ENCODE results near the gene PPM1A.
A peak's percentile ranks its signal among the peaks of the same experiment; 100 is the strongest.

The PPM1A gene

DNA sequence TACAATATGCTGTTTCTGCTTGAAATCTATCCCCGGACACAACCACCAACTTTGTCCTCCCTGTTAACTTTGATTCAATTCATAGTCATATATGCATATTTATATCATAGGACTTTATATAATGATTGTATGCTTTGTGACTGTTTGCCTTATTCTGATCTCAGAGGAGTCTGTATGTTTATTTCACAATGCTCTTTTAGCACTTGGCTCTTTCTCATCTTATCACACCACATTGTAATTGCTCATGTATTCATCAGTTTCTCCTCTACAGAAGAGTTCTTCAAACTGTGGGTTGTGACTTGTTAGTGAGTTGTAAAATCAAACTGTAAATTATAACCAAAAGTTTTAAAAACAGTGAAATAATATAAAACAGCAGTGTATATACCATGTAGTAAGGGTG is 21.7 kb upstream of the PPM1A start:
- DNase-seq = no peak

DNA sequence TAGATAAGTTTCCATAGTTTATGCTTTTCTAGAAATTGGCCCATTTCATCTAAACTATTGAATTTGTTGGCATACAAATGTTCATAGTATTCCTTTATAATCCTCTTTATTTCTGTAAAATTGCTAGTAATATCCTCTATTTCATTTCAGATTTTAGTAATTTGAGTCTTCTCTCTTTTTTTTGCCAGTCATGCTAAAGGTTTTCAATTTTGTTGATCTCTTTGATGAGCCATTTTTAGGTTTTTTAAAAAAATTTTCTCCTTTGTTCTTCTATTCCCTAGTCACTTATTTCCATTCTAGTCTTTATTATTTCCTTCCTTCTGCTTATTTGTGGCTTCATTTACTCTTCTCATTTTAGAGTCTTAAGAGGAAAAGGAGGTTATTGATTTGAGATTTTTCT is 19.4 kb upstream of the PPM1A start:
- DNase-seq = no peak

DNA sequence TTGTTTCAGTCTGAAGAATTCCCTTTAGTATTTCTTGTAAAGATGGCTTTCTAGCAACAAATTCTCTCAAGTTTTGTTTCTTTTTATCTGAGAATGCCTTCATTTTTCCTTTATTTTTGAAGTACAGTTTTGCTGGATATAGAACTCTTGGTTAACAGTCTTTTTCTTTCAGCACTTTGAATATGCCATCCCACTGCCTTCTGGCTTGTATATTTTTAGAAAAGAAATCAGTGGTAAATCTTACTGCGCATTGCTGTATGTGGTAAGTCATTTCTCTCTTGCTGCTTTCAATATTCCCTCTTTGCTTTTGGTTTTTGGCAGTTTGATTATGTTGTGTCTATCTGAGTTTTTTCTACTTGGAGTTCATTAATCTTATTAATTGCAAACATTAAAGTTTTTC is 16.8 kb upstream of the PPM1A start:
- DNase-seq = no peak

DNA sequence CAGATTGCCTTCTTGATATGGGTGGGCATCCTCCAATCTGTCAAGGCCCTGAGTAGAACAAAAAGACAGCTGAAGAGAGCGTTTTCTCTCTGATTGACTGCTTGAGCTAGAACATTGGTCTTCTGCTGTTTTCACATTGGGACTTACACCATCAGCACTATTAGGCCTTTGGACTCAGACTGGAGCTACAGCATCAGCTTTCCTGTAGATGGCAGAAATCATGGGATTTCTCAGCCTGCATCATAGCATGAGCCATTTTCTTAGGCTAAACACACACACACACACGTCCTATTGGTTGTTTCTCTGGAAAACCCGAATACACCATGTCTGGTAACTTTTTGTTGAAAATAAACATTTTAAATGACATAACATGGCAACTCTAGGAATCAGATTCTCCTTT is 15.8 kb upstream of the PPM1A start:
- DNase-seq = no peak

- no peak for DNase-seq
Observed at GRCh38 chr14:60233891-60234290, 15.1 kb upstream of the PPM1A start.

DNA sequence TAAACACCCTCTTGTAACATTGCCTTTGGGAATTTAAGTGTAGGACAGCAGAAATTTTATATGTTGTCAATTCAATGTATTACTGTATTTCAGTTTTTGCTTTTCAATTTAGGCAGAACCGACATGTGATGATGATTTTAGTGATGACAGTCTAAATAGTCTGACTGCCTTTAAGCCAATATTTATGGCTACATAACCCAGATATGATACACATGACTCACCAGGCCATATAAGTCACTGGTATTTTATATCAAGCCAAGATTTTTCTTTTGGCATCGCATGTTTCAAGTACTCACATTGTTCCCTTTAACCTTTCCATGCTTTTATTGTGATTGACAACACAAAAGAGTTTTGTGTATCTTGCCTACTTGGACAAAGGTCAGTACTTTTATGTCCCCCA is 13.6 kb upstream of the PPM1A start:
- DNase-seq = no peak

DNA sequence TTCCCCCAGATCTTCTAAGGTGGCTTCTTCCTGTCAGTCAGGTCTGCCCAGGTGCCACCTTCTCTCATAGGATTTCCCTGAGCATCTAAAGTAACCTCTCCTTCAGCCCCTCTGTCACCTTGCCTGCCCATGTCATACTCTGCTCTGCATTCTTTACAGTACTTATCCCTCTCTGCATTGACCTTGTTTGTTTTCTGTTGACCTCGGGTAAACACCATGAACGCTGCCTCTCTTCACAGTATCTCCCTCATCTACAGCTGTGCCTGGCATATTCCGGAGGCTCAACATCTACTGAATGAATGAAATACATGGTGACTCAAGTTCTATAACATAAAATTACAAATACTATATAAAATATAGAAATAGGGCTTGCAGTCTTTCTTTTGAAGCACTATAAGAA is 10.1 kb upstream of the PPM1A start:
- DNase-seq = no peak

GRCh38 chr14:60240139-60240856 is 8.7 kb upstream of the PPM1A start:
- DNase-seq = no peak

DNA sequence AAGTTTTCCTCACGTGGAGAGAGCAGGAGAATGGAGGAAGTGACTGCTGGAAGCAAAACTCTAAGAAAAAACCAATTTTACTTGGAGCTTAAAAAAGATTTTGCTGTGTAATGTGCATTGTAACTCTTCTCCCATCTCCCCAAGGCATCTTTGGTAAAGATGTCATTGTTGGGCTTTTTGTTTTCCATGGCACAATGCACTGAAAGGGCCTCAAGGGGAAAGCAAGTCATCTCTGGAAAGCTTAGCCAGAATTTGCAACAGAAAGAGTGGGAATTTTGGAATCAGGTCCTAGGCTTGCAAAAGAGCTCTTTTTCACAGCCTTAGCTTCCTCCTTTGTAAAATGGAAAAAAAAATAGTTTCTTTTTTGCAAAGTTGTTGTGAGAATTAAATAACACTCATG is 7.9 kb upstream of the PPM1A start:
- no peak for DNase-seq

DNA sequence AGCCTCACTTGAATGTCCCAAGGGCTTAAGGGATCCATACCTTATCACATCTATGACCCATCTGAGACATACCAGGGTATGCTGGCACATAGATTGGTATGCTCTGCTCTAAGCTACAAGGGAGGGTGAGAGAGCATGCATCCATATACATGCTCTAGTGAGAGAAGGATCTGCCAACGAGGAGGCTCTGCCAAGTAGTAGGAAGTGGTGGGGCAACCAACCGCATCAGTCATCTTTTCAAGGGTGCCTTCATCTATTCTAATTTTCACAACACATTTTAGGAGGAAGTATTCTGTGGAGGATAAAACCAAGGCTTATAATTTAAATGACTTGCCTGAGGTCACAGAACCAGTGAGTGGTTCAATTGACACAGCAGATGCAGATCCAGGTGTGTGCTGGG is 6.6 kb upstream of the PPM1A start:
- DNase-seq = peak in 1 of 2 donors; percentile 14

DNA sequence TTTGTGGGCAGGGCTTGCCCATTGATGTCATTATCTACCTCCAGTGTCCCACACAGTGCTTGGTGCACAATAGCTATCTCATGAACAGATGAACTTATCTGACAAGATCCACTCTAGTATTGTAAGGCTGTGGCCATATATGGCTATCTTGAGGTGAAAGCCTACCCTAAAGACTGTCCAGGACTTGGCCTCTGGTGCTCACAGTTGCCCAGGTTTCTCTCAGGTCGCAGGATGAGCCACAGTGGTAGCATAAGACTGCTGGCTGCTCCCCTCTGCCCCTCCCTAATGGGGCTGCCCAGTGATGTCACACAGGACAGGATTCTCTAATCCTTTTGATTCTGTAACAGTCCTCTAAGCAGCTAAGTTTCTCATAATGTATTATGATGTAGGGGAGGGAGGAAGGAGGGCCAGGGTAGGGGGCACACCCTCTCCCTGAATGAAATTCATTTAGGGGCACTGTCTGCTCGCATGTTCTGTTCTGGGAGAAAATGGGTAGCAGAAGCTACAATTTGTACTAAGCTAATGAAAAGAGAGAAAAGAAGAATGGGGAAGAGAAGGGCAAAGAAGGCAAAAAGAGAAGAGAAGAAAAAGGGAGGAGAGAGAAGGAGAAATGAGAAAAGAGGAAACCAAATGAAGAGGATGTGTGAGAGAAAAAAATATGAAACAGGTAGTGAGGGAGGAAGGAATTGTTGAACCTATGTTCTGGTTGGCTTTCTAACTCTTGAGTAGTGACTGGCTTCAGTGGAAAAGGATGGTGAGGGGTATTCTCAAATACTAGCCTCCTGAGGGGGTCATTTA is 3.4 kb upstream of the PPM1A start:
- peak in 1 of 2 donors; percentile 6 for DNase-seq

DNA sequence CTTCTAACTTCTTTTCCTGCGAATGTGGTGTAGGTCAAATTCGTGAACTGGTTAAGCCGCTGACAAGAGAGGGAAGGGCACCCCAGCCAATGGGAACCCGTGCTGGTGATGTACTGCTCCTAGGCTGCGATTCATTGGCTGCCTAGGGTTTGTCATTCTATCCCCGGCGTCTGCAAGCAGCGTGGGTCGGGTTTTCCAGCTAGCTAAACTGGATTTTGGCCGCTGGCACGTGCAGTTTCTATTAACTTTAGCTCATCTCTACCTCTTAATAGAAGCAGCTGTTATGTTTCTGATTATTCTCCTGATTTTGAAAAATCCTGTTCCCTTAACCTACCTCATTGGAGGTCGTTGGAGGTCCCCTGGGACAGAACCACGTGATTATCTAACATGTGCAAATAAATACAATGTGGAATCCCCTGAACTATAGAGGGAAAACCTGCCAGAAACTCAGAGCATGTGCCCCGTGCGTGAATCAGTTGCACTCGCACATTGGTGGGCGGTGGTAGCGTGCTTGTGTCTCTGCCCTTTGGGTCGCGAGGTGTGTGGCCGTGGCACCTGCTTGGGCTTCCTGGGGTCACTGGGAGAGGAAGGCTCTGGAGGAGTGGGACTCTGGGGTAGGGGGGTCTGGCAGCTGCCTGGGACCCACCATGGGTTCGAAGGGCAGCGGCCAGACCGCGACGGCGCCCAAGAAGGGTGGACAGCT is 876 bp upstream of the PPM1A start:
- peak; percentile 90 to 91 for DNase-seq

DNA sequence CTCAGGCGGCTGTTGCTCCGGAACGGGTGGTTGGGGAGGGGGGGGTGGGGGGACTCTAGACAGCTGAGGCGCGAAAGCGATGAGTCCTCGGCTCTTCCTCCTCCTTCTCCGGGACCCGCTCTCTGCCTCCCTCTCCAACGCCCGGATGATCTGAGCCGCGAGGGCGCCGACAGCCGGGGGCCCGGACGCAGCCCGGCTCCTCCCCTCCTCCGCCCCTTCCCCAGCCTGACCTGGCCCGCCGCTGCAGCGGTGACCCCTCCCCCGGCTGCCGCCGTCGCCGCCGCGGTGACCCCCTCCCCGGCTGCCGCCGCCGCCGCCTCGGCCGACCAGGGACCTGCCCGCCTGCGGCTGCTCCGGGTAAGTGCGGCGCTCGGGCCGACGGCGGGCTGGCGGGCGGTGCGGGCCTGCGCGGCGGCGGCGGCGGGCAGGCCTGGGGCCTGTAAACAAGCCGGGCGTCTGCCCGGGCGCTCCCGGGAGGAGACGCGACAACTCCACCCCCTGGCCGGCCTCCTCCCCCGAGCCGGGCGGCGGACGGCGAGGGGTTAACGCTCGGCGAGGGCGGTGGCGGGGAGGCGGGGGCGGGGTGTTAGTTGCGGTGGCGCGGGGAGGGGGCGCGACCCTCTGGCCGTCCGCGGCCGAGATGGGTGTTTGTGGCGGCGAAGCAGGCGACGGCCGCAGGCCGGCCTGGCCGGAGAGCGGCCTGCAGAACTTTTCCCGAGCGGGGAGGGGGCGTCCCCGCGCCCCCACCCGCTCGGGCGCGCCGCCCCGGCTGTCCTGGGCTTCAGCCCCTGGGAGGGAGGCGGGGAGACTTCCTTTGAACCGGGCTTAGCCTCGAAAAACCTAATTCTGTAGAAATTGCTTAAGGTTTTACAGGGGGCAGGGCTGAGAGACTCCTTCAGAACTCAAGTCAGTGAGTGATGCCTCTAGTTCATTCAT is 568 bp downstream of the PPM1A start:
- peak; percentile 76 to 82 for DNase-seq

- no peak for DNase-seq
Observed at GRCh38 chr14:60250257-60251035, 1.4 kb downstream of the PPM1A start.

- no peak for DNase-seq
Observed at GRCh38 chr14:60251877-60252276, 2.9 kb downstream of the PPM1A start.

DNA sequence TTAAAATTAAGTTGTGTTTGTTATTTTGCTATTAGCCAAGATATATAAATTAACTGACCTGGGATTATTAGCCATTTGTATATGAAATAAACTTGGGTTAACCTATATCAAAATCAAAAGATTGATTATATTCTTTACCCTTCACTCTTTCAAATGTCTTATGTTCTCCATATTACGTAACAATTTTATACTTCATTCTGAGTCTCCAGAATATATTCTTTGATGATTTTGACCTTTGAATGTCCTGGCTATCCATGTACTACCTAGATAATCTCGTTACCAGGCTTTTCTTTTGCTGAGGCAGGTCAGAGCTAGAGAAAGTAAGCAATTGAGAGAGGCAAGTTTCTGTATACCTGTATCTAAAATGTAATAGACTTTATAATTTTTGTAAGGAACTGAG is 3.6 kb downstream of the PPM1A start:
- DNase-seq = no peak

DNA sequence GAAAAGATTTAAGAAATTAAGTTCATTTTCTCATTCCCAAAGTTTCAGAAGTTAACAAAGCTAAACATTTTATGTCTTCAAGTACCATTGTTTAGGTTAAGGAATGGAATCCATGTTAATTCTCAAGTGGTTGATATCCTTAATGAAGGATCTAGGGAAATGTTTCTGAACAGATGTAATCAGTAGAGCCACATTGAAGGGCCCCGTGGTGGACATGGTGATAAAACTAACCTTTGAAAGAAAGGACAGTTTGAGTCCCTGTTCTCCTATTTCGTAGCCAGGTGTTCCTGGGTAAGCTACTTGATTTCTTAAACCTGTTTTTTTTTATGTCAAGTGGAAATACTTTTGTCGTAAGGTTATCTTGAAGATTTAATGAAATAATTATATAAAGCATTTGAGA is 4.6 kb downstream of the PPM1A start:
- DNase-seq = no peak

DNA sequence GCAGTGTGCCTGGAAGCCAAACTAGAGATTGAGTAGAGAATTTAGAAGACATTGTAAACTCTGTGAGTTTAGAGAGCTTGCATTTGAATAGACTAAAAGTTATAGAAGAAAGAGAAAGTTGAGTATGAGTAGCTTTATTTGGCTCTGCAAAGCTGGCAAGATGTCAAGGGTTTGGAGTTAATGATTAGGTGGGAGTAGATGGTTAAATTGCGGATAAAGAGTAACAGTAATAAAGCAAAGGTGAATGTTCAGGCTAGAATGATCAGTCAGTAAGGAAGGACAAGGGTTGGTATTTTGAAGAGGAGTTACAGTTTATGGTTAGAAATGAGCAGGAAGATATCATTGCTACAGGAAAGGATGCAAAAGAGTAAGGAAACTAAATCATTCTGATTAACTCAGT is 5.2 kb downstream of the PPM1A start:
- DNase-seq = no peak

- DNase-seq = no peak
Observed at GRCh38 chr14:60257865-60258264, 8.8 kb downstream of the PPM1A start.

GRCh38 chr14:60265163-60265562 is 16.1 kb downstream of the PPM1A start:
- no peak for DNase-seq

GRCh38 chr14:60266021-60266937 is 17.3 kb downstream of the PPM1A start:
- peak in 1 of 2 donors; percentile 41 for DNase-seq
